ENCODE measurements around the gene ANKS1B. TPM values are rescaled to one million over a fixed set of nuclear protein-coding genes. Genes with fewer than 3 reads are reported as not detected.

Gene ANKS1B
- total RNA-seq, 1 experiment from 2014 or later: 0.61 TPM

GRCh38 chr12:99418379-99418778 lies 566.4 kb downstream of the ANKS1B start:
- no peak overlapping the region for H3K27ac Mint-ChIP-seq (ENCODE audit: unreplicated experiment)
- no peaks in the 10 kb centered on the region for H3K36me3 Mint-ChIP-seq (ENCODE audit: insufficient read depth, unreplicated experiment)
- no TSS peak for BruUV-seq (replicated peaks)
- intact Hi-C loops (cut with micrococcal nuclease; ENCODE audit: unreplicated experiment): no loop called here
- Histone ChIP-seq H3K4me3 (ENCODE audit: low read depth, low read length) (no peak overlapping the region), H3K27me3 (replicated peaks; ENCODE audit: control insufficient read depth, insufficient read depth, low read length) (no peaks in the 10 kb centered on the region), H3K9me3 (no peaks in the 10 kb centered on the region), H3K4me1 (no peaks in the 10 kb centered on the region), H3K36me3 (ENCODE audit: control insufficient read depth, insufficient read depth, low read length) (no peaks in the 10 kb centered on the region)
- peaks cover 10% of the 10 kb centered on the region for H3K27me3 Mint-ChIP-seq (ENCODE audit: insufficient read depth, unreplicated experiment)
- CTCF ChIA-PET: no interaction called here
- no peak for DNase-seq
- no peaks in the 10 kb centered on the region for H3K4me1 Mint-ChIP-seq (ENCODE audit: low read depth, unreplicated experiment)
- no peak overlapping the region for H3K4me3 Mint-ChIP-seq (ENCODE audit: unreplicated experiment)
- POLR2A ChIA-PET: no interaction called here
- no peak for TF ChIP-seq CTCF (IDR thresholded peaks at IDR 0.05; ENCODE audit: insufficient read depth in 1 of 2, low read depth in 1 of 2, low read length in 1 of 2, severe bottlenecking in 1 of 2, unreplicated experiment in 1 of 2)
- H3K9me3 Mint-ChIP-seq (ENCODE audit: unreplicated experiment): no peaks in the 10 kb centered on the region

GRCh38 chr12:99413751-99414150 lies 571.0 kb downstream of the ANKS1B start:
- no peaks in the 10 kb centered on the region for H3K36me3 Mint-ChIP-seq (ENCODE audit: insufficient read depth, unreplicated experiment)
- H3K27ac Mint-ChIP-seq (ENCODE audit: unreplicated experiment): no peak overlapping the region
- BruUV-seq (replicated peaks): no TSS peak
- no peaks in the 10 kb centered on the region for H3K36me3 ChIP-seq (ENCODE audit: control insufficient read depth, insufficient read depth, low read length)
- no peaks in the 10 kb centered on the region for H3K4me1 ChIP-seq
- no peak for DNase-seq
- intact Hi-C loops (cut with micrococcal nuclease; ENCODE audit: unreplicated experiment): no loop called here
- CTCF ChIA-PET: no interaction called here
- H3K9me3 ChIP-seq: no peaks in the 10 kb centered on the region
- TF ChIP-seq CTCF (IDR thresholded peaks at IDR 0.05; ENCODE audit: insufficient read depth in 1 of 2, low read depth in 1 of 2, low read length in 1 of 2, severe bottlenecking in 1 of 2, unreplicated experiment in 1 of 2): no peak
- no peak overlapping the region for H3K4me3 ChIP-seq (ENCODE audit: low read depth, low read length)
- no peaks in the 10 kb centered on the region for H3K27me3 ChIP-seq (replicated peaks; ENCODE audit: control insufficient read depth, insufficient read depth, low read length)
- H3K4me1 Mint-ChIP-seq (ENCODE audit: low read depth, unreplicated experiment): no peaks in the 10 kb centered on the region
- H3K27me3 Mint-ChIP-seq (ENCODE audit: insufficient read depth, unreplicated experiment): peaks cover 10% of the 10 kb centered on the region
- H3K4me3 Mint-ChIP-seq (ENCODE audit: unreplicated experiment): no peak overlapping the region
- H3K9me3 Mint-ChIP-seq (ENCODE audit: unreplicated experiment): no peaks in the 10 kb centered on the region
- POLR2A ChIA-PET: no interaction called here

GRCh38 chr12:99393763-99394162 lies 591.0 kb downstream of the ANKS1B start:
- CTCF ChIA-PET: no interaction called here
- H3K4me3 Mint-ChIP-seq (ENCODE audit: unreplicated experiment): no peak overlapping the region
- Histone ChIP-seq H3K36me3 (ENCODE audit: control insufficient read depth, insufficient read depth, low read length) (no peaks in the 10 kb centered on the region), H3K4me3 (ENCODE audit: low read depth, low read length) (no peak overlapping the region), H3K27me3 (replicated peaks; ENCODE audit: control insufficient read depth, insufficient read depth, low read length) (no peaks in the 10 kb centered on the region), H3K9me3 (no peaks in the 10 kb centered on the region), H3K4me1 (no peaks in the 10 kb centered on the region)
- H3K36me3 Mint-ChIP-seq (ENCODE audit: insufficient read depth, unreplicated experiment): no peaks in the 10 kb centered on the region
- H3K27ac Mint-ChIP-seq (ENCODE audit: unreplicated experiment): no peak overlapping the region
- no peaks in the 10 kb centered on the region for H3K4me1 Mint-ChIP-seq (ENCODE audit: low read depth, unreplicated experiment)
- intact Hi-C loops (cut with micrococcal nuclease; ENCODE audit: unreplicated experiment): no loop called here
- no peaks in the 10 kb centered on the region for H3K9me3 Mint-ChIP-seq (ENCODE audit: unreplicated experiment)
- no TSS peak for BruUV-seq (replicated peaks)
- TF ChIP-seq CTCF (IDR thresholded peaks at IDR 0.05; ENCODE audit: insufficient read depth in 1 of 2, low read depth in 1 of 2, low read length in 1 of 2, severe bottlenecking in 1 of 2, unreplicated experiment in 1 of 2): no peak
- DNase-seq: no peak
- H3K27me3 Mint-ChIP-seq (ENCODE audit: insufficient read depth, unreplicated experiment): no peaks in the 10 kb centered on the region
- POLR2A ChIA-PET: no interaction called here

All from Caco-2 (cell line).